T1000 (cell line): Measurements from ENCODE around the gene GRIN3B.

Experiments
- DNase-seq: peaks from one replicate; lab custom pipeline; 2025; ENCODE audit warnings: mixed read lengths; lab: John Stamatoyannopoulos, UW

The GRIN3B gene

GRCh38 chr19:1041835-1042685, 41.8 kb downstream of the GRIN3B start:
- no peak for DNase-seq

- DNase-seq, result no peak
Observed at GRCh38 chr19:1042689-1043511, 42.7 kb downstream of the GRIN3B start.

GRCh38 chr19:1045247-1045603, 45.0 kb downstream of the GRIN3B start:
- DNase-seq, result peak; percentile 66

- DNase-seq, result no peak
Observed at GRCh38 chr19:1046117-1046626, 46.0 kb downstream of the GRIN3B start.

GRCh38 chr19:1046836-1047695, 46.8 kb downstream of the GRIN3B start:
- no peak for DNase-seq

GRCh38 chr19:1047696-1048147, 47.5 kb downstream of the GRIN3B start:
- DNase-seq, result no peak

- DNase-seq, result no peak
Observed at GRCh38 chr19:1049106-1049505, 48.9 kb downstream of the GRIN3B start.

GRCh38 chr19:1049800-1050199, 49.6 kb downstream of the GRIN3B start:
- DNase-seq, result no peak

GRCh38 chr19:1050989-1051788, 51.0 kb downstream of the GRIN3B start:
- DNase-seq, result no peak

GRCh38 chr19:1051791-1052190, 51.6 kb downstream of the GRIN3B start:
- no peak for DNase-seq

GRCh38 chr19:1052349-1052975, 52.2 kb downstream of the GRIN3B start:
- DNase-seq, result no peak

- no peak for DNase-seq
Observed at GRCh38 chr19:1053176-1054101, 53.2 kb downstream of the GRIN3B start.

GRCh38 chr19:1054102-1055027, 54.1 kb downstream of the GRIN3B start:
- no peak for DNase-seq

- no peak for DNase-seq
Observed at GRCh38 chr19:1055028-1055425, 54.8 kb downstream of the GRIN3B start.

GRCh38 chr19:1055886-1056620, 55.8 kb downstream of the GRIN3B start:
- no peak for DNase-seq

GRCh38 chr19:1057176-1057855, 57.1 kb downstream of the GRIN3B start:
- DNase-seq, result peak; percentile 51

GRCh38 chr19:1058112-1058511, 57.9 kb downstream of the GRIN3B start:
- DNase-seq, result no peak
